Stimulated activated CD4-positive, alpha-beta T cell treated with anti-CD3 and anti-CD28 coated beads, Interleukin-1b, Interleukin-23, amount 100 ng/mL, for 4 hours (primary cell): ENCODE measurements around the gene SMARCA4.

Experiments
- DNase-seq, 2 donors: peaks; one replicate each; pipeline ENCODE4 v3.0.0-alpha.2; 2020; ENCODE audit warnings: low read depth in 2 of 2

SMARCA4 gene

GRCh38 chr19:10960314-10961072, at the start of gene SMARCA4:
TSS of gene SMARCA4 (plus strand) at chr19:10961030. CDS start at chr19:10984152, 23,122 bp downstream.
- peak; percentile 98 to 99 for DNase-seq

- DNase-seq = no peak
These were observed 49.1 kb upstream of the SMARCA4 start for GRCh38 chr19:10911579-10912363.

- DNase-seq = no peak
These were observed 48.2 kb upstream of the SMARCA4 start for GRCh38 chr19:10912619-10913018.

DNA sequence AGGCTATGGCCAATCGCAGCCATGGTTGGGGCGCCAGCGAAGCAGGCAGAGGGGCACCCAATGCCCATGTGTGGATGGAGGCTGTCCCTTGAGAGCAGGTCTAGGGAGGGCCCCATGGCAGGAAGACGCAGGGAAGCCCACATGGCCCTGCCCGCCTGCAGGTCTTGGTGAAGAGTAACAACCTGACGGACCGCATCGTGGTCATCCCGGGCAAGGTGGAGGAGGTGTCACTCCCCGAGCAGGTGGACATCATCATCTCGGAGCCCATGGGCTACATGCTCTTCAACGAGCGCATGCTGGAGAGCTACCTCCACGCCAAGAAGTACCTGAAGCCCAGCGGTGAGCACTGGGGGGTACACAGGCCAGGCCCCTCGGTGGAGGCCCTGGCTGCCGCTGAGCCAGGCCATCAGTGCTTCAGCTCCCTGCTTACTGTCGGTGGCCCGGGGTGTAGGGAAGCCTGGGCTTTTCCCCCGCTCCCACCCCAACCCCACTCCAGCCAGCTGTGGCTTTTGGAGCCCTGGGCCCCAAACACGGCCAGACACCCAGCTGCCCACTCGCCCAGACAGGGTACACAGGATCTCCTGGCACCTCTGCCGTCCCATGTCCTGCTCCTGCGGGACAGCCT, 47.0 kb upstream of the SMARCA4 start:
- DNase-seq = no peak

- no peak for DNase-seq
These were observed 45.4 kb upstream of the SMARCA4 start for GRCh38 chr19:10915130-10916091.

DNA sequence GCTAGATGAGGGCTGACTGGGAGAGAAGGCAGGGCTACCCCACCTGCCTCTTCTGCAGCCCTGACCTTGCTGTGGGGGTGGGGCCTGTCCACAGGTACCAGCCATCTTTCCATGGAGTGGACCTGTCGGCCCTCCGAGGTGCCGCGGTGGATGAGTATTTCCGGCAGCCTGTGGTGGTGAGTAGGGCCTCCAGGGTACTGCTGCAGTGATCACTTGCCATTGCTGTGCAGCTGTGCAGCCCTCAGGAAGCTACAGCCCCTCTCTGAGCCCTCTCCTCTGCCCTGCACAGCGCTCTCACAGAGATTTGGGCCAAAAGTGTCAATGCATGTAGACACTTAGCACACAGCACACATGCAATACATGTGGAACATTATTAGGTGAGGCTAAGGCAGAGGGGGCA, 44.2 kb upstream of the SMARCA4 start:
- DNase-seq = no peak

GRCh38 chr19:10918359-10918758, 42.5 kb upstream of the SMARCA4 start:
- no peak for DNase-seq

- DNase-seq = no peak
These were observed 41.2 kb upstream of the SMARCA4 start for GRCh38 chr19:10919352-10920287.

- DNase-seq = no peak
These were observed 40.6 kb upstream of the SMARCA4 start for GRCh38 chr19:10920288-10920655.

GRCh38 chr19:10920781-10921180, 40.0 kb upstream of the SMARCA4 start:
- DNase-seq = no peak

DNA sequence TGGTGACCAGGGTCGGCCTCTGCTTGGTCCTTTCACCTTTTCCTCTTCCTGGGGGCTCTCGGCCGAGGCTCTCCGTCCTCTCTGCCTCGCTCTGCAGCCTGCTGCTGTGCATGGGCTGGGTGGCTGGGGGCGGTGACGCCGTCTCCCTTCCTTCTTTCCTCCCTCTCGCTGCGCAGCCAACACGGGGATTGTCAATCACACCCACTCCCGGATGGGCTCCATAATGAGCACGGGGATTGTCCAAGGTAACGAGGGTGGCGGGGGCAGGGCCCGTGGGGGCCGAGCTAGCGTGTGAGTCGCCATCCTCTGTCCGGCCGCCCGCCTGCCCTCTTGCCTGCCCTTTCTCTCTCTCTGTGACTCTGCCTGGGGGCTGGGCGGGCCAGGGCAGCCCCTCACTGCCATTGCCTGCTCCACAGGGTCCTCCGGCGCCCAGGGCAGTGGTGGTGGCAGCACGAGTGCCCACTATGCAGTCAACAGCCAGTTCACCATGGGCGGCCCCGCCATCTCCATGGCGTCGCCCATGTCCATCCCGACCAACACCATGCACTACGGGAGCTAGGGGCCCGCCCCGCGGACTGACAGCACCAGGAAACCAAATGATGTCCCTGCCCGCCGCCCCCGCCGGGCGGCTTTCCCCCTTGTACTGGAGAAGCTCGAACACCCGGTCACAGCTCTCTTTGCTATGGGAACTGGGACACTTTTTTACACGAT, 39.5 kb upstream of the SMARCA4 start:
- no peak for DNase-seq

DNA sequence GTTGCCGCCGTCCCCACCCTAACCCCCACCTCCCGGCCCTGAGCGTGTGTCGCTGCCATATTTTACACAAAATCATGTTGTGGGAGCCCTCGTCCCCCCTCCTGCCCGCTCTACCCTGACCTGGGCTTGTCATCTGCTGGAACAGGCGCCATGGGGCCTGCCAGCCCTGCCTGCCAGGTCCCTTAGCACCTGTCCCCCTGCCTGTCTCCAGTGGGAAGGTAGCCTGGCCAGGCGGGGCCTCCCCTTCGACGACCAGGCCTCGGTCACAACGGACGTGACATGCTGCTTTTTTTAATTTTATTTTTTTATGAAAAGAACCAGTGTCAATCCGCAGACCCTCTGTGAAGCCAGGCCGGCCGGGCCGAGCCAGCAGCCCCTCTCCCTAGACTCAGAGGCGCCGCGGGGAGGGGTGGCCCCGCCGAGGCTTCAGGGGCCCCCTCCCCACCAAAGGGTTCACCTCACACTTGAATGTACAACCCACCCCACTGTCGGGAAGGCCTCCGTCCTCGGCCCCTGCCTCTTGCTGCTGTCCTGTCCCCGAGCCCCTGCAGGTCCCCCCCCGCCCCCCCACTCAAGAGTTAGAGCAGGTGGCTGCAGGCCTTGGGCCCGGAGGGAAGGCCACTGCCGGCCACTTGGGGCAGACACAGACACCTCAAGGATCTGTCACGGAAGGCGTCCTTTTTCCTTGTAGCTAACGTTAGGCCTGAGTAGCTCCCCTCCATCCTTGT, 38.8 kb upstream of the SMARCA4 start:
- no peak for DNase-seq

GRCh38 chr19:10922638-10923014, 38.2 kb upstream of the SMARCA4 start:
- DNase-seq = no peak

GRCh38 chr19:10923260-10924112, 37.3 kb upstream of the SMARCA4 start:
- no peak for DNase-seq

- no peak for DNase-seq
These were observed 36.2 kb upstream of the SMARCA4 start for GRCh38 chr19:10924597-10924996.

- no peak for DNase-seq
These were observed 32.9 kb upstream of the SMARCA4 start for GRCh38 chr19:10927730-10928562.
